Karpas-422 (cell line): ENCODE data around the gene RABGGTB. TPM values are rescaled to one million over a fixed set of nuclear protein-coding genes. Genes with fewer than 3 reads are reported as not detected.

Source experiments
- DNase-seq: peaks from one replicate; pipeline ENCODE4 v3.0.0-alpha.2; 2015
- H2AFZ ChIP-seq: fragments of 200-600 bp; sonication (generic); 2 replicates; pipeline ENCODE4 v1.6.1; 2014; ENCODE audit warnings: antibody characterized with exemption, low read length, mixed read lengths
- H3K27ac ChIP-seq: fragments of 200-600 bp; sonication (generic); 2 replicates; pipeline ENCODE4 v1.5.1; 2014; ENCODE audit warnings: mild to moderate bottlenecking, low read length, moderate library complexity
- H3K27me3 ChIP-seq: fragments of 200-600 bp; sonication (generic); 2 replicates; pipeline ENCODE4 v1.6.1; 2014; ENCODE audit warnings: low read length, mixed read lengths
- H3K36me3 ChIP-seq: fragments of 200-600 bp; sonication (generic); 2 replicates; pipeline ENCODE4 v1.6.1; 2014; ENCODE audit warnings: low read length, mixed read lengths; ENCODE audit not compliant: insufficient read depth
- H3K4me1 ChIP-seq: fragments of 200-600 bp; sonication (generic); 2 replicates; pipeline ENCODE4 v1.6.1; 2014; ENCODE audit warnings: mild to moderate bottlenecking, low read length, mixed read lengths
- H3K4me2 ChIP-seq: fragments of 200-600 bp; sonication (generic); 2 replicates; pipeline ENCODE4 v1.6.1; 2014; ENCODE audit warnings: low read length, low read depth, mild to moderate bottlenecking; ENCODE audit not compliant: poor library complexity, severe bottlenecking
- H3K4me3 ChIP-seq: fragments of 200-600 bp; sonication (generic); 2 replicates; pipeline ENCODE4 v1.5.1; 2014; ENCODE audit warnings: mild to moderate bottlenecking, antibody characterized with exemption, low read length, mixed read lengths
- H3K79me2 ChIP-seq: fragments of 200-600 bp; sonication (generic); 2 replicates; pipeline ENCODE4 v1.6.1; 2014; ENCODE audit warnings: mild to moderate bottlenecking, low read length, mixed read lengths
- H3K9ac ChIP-seq: fragments of 200-600 bp; sonication (generic); 2 replicates; pipeline ENCODE4 v1.6.0; 2014; ENCODE audit warnings: low read length
- H3K9me2 ChIP-seq: fragments of 200-600 bp; sonication (generic), shearing (Covaris generic); replicated peaks from 2 replicates; pipeline ENCODE4 v1.6.0; 2014; ENCODE audit warnings: mild to moderate bottlenecking, low read length, moderate library complexity; ENCODE audit not compliant: insufficient read depth
- H3K9me3 ChIP-seq: fragments of 300-700, 200-600 bp; sonication (generic); 2 replicates; pipeline ENCODE4 v1.6.1; 2014; ENCODE audit warnings: low read length, mixed read lengths
- H4K20me1 ChIP-seq: fragments of 200-600 bp; sonication (generic); 2 replicates; pipeline ENCODE4 v1.6.1; 2014; ENCODE audit warnings: mild to moderate bottlenecking, antibody characterized with exemption, low read length, low read depth; ENCODE audit not compliant: insufficient read depth
- small RNA-seq: library from RNA; depleted of rRNA; stranded (forward); fragments of <200 nt; gene quantifications from one replicate; pipeline ENCODE3, GENCODE V24; 2014
- total RNA-seq: library from RNA; depleted of rRNA; stranded (reverse); fragments of >200 nt; shearing (Covaris generic); gene quantifications from 2 replicates; pipeline ENCODE4 v1.2.3, GENCODE V29; 2014; ENCODE audit warnings: low replicate concordance; rRNA removed

Gene RABGGTB
- total RNA-seq, 1 experiment from 2014 or later, result 114 TPM

DNA sequence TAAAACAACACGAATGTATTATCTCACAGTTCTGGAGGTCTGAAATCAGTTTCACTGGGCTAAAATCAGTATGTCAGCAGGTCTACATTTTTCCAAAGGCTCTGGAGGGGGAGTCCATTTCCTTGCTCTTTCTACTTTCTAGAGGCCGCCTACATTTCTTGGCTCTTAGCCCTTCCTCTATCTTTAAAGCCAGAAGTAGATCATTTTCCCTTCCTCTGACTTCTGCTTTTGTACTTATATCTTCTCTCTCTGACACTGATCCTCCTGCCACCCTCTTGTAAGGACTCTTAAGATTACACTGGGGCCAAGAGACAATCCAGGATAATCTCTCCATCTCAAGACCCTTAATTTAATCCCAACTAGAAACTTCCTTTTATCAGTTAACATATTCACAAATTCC is 52.0 kb downstream of the RABGGTB start:
- Histone ChIP-seq H2AFZ (no peak overlapping the region), H3K9me3 (no peaks in the 10 kb centered on the region), H4K20me1 (no peaks in the 10 kb centered on the region), H3K4me2 (no peak overlapping the region), H3K9ac (no peak overlapping the region), H3K4me1 (no peaks in the 10 kb centered on the region), H3K4me3 (no peak overlapping the region), H3K79me2 (no peaks in the 10 kb centered on the region), H3K27me3 (no peaks in the 10 kb centered on the region), H3K36me3 (no peaks in the 10 kb centered on the region), H3K9me2 (no peaks in the 10 kb centered on the region), H3K27ac (no peak overlapping the region)
- no peak for DNase-seq

DNA sequence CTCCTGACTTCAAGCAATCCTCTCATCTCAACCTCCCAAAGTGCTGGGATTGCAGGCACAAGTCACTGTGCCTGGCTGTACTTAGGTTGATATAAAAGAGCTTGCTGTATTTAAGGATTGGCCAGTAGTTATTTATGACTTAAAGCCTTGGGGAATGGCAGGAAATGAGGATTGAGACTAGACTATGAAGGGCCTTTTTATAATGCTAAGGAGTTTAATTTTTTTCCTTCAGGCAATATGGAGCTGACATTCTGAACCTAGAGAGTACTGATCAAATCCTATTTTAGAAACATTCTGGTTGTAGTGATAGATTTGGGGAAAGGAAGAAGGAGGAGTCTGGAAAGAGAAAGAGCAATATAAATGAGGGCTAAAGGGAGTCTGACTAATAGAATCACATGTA is 55.4 kb downstream of the RABGGTB start:
- Histone ChIP-seq H3K9ac (no peak overlapping the region), H3K27me3 (no peaks in the 10 kb centered on the region), H4K20me1 (no peaks in the 10 kb centered on the region), H3K9me3 (no peaks in the 10 kb centered on the region), H3K4me3 (no peak overlapping the region), H3K4me1 (no peaks in the 10 kb centered on the region), H2AFZ (no peak overlapping the region), H3K79me2 (no peaks in the 10 kb centered on the region), H3K36me3 (no peaks in the 10 kb centered on the region), H3K27ac (no peak overlapping the region), H3K9me2 (no peaks in the 10 kb centered on the region), H3K4me2 (no peak overlapping the region)
- no peak for DNase-seq

Small RNA genes lying within 50 kb of the gene (small RNA-seq; reads per million reads assigned to genes)
- gene SNORD45A, result not detected
- gene SNORD45B, result not detected
- not detected for gene SNORD45C

Other genes with a start within 250 kb of the RABGGTB start
- gene SLC44A5, start 175.1 kb upstream of the RABGGTB start, total RNA-seq, result 0.04 TPM in 1 of 2 replicates, not detected in the other
- gene ACADM, start 61.5 kb upstream of the RABGGTB start, total RNA-seq, result 104 and 109 TPM in 2 replicates
- not detected in 2 replicates for gene MSH4, start 10.6 kb downstream of the RABGGTB start, total RNA-seq
- not detected in 2 replicates for gene ASB17, start 146.1 kb downstream of the RABGGTB start, total RNA-seq